Activated CD8-positive, alpha-beta T cell treated with anti-CD3 and anti-CD28 coated beads for 36 hours (primary cell): Measurements from ENCODE around the gene FREY1. TPM values are rescaled to one million over a fixed set of nuclear protein-coding genes. Genes with fewer than 3 reads are reported as not detected.
"Not testable (repeated sequence)": the region's sequence is repeated elsewhere in the genome, so short reads cannot be mapped to it uniquely, and the experiment has no call there.

Experiments used
- ATAC-seq: fragments of 200-7000 bp; cut with Tn5 transposase; one replicate; pipeline ENCODE4 v1.10.0; 2021; ENCODE audit warnings: mild to moderate bottlenecking, moderate library complexity
- CTCF ChIA-PET: fragments of 350-600 bp; sonication (Branson Sonifier 250); formaldehyde crosslinking; loops from one replicate; lab custom pipeline; 2021; ENCODE audit warnings: antibody characterized with exemption; lab: Charles Lee
- POLR2A ChIA-PET: fragments of 350-600 bp; sonication (Branson Sonifier 250); formaldehyde crosslinking; loops from one replicate; lab custom pipeline; 2021; ENCODE audit warnings: antibody characterized with exemption; lab: Charles Lee
- DNase-seq: peaks from one replicate; pipeline ENCODE4 v3.0.0-alpha.2; 2020
- H3K27ac Mint-ChIP-seq: one replicate; pipeline ENCODE4 v1.8.0; 2021; ENCODE audit warnings: mild to moderate bottlenecking, mixed read lengths
- H3K27me3 Mint-ChIP-seq: one replicate; pipeline ENCODE4 v1.8.0; 2021; ENCODE audit warnings: mixed read lengths
- H3K36me3 Mint-ChIP-seq: one replicate; pipeline ENCODE4 v1.8.0; 2021; ENCODE audit warnings: low read depth, mixed read lengths
- H3K4me1 Mint-ChIP-seq: one replicate; pipeline ENCODE4 v1.8.0; 2021; ENCODE audit warnings: low read depth, mixed read lengths
- H3K4me3 Mint-ChIP-seq: one replicate; pipeline ENCODE4 v1.8.0; 2021; ENCODE audit warnings: mild to moderate bottlenecking, moderate library complexity, mixed read lengths
- H3K9me3 Mint-ChIP-seq: one replicate; pipeline ENCODE4 v1.8.0; 2021; ENCODE audit warnings: mixed read lengths
- CTCF ChIP-seq: fragments of 200-600 bp; IDR thresholded peaks from one replicate; pipeline ENCODE4 v1.8.0; 2022; ENCODE audit warnings: antibody characterized with exemption, mild to moderate bottlenecking
- intact Hi-C: fragments of 100-400 bp; cut with micrococcal nuclease; formaldehyde crosslinking; loops from one replicate; pipeline ENCODE4 v1.10.0; 2022
- total RNA-seq, 2 experiments: library from RNA; stranded (reverse); gene quantifications; one replicate each; pipeline ENCODE4 v1.2.3, GENCODE V29; 2021

FREY1 gene
- total RNA-seq, 2 experiments from 2014 or later: 0.43 to 0.72 TPM

GRCh38 chr11:45909594-45910475 is 2.8 kb upstream of the FREY1 start:
- peaks cover 4% of the 10 kb centered on the region for H3K36me3 Mint-ChIP-seq
- H3K9me3 Mint-ChIP-seq: no peaks in the 10 kb centered on the region
- intact Hi-C loops: no loop called here
- H3K27me3 Mint-ChIP-seq: no peaks in the 10 kb centered on the region
- ChIA-PET CTCF (no interaction called here), POLR2A (no interaction called here)
- peaks cover 6% of the 10 kb centered on the region for H3K4me1 Mint-ChIP-seq
- ATAC-seq: no peak
- no peak for TF ChIP-seq CTCF
- no peak for DNase-seq
- H3K27ac Mint-ChIP-seq: no peak overlapping the region
- H3K4me3 Mint-ChIP-seq: no peak overlapping the region

DNA sequence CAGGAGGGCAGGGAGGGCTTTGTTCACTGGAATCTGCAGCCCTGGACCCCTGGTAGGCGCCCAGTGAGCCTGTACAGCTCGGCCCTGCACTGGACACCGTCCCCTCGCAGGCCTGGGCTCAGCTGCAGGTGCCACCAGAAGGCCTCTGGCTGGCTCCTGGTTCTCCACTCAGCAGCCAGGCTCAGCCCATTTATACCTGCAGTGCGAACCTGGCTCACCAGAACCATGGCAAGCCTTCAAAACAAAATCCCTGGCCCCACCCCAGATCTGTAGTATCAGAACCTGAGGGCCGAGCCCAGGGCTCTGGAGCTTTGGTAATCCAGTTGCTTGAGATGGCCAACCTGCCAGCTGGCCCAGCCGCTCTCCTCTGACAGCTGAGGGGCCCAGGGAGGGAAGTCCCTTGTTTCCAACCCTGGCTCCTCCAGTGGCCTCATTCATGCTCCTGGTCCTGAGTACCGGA is 870 bp upstream of the FREY1 start:
- ChIA-PET POLR2A (interaction anchor here (1.3 kb wide), 1 partner anchor 10 kb away, joined by 3 read pairs; the partner anchor contains the start of gene PEX16), CTCF (no interaction called here)
- no peaks in the 10 kb centered on the region for H3K27me3 Mint-ChIP-seq
- ATAC-seq (no peak), DNase-seq (no peak)
- H3K9me3 Mint-ChIP-seq: no peaks in the 10 kb centered on the region
- TF ChIP-seq CTCF: no peak
- no peak overlapping the region for H3K4me3 Mint-ChIP-seq
- H3K27ac Mint-ChIP-seq: no peak overlapping the region
- intact Hi-C loops: no loop called here
- peaks cover 6% of the 10 kb centered on the region for H3K4me1 Mint-ChIP-seq
- peaks cover 4% of the 10 kb centered on the region for H3K36me3 Mint-ChIP-seq

DNA sequence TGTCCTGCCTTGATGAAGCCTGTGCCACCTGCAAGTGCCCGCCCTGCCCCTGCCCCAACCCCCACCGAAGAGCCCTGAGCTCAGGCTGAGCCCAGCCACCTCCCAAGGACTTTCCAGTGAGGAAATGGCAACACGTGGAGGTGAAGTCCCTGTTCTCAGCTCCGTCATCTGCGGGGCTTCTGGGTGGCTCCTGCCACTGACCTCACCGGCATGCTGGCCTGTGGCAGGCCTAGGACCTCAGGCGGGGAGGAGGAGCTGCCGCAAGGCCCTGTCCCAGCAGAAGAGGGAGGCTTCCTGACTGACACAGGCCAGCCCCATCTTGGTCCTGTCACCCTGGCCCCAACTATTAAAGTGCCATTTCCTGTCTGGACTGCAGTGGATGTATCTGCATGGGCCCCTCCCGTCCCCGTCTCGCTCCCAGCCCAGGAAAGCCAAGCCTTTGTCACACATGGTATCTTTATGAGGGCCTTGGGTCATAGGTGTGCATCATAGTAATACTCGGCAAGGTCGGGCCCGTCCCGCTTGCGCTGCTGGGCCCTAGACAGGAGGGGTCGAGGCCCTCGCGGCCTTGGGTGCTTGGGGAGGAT is 882 bp downstream of the FREY1 start:
- ChIA-PET CTCF (no interaction called here), POLR2A (no interaction called here)
- no peak overlapping the region for H3K4me3 Mint-ChIP-seq
- peaks cover 6% of the 10 kb centered on the region for H3K4me1 Mint-ChIP-seq
- H3K27me3 Mint-ChIP-seq: no peaks in the 10 kb centered on the region
- no peak for TF ChIP-seq CTCF
- H3K9me3 Mint-ChIP-seq: no peaks in the 10 kb centered on the region
- intact Hi-C loops: no loop called here
- H3K36me3 Mint-ChIP-seq: peaks cover 3% of the 10 kb centered on the region
- ATAC-seq (peak; percentile 43), DNase-seq (no peak)
- H3K27ac Mint-ChIP-seq: no peak overlapping the region

- H3K9me3 Mint-ChIP-seq, intact Hi-C loops, DNase-seq, H3K36me3 Mint-ChIP-seq, H3K4me1 Mint-ChIP-seq, H3K4me3 Mint-ChIP-seq, H3K27me3 Mint-ChIP-seq, POLR2A ChIA-PET, CTCF ChIA-PET, ATAC-seq, H3K27ac Mint-ChIP-seq: not testable (repeated sequence)
These were observed 1.5 kb downstream of the FREY1 start for GRCh38 chr11:45905576-45905975.

GRCh38 chr11:45905095-45905494 is 2.0 kb downstream of the FREY1 start:
- Mint-ChIP-seq H3K4me1 (peaks cover 10% of the 10 kb centered on the region), H3K27ac (no peak overlapping the region), H3K4me3 (no peak overlapping the region), H3K36me3 (no peaks in the 10 kb centered on the region), H3K9me3 (no peaks in the 10 kb centered on the region), H3K27me3 (peaks cover 3% of the 10 kb centered on the region)
- intact Hi-C loops: no loop called here
- CTCF ChIA-PET: no interaction called here
- TF ChIP-seq CTCF: no peak
- POLR2A ChIA-PET: no interaction called here
- ATAC-seq (no peak), DNase-seq (no peak)
